COLO668 (cell line): ENCODE results near the gene SERPINE2.
A peak's percentile ranks its signal among the peaks of the same experiment; 100 is the strongest.
"Not testable (repeated sequence)": the region's sequence is repeated elsewhere in the genome, so short reads cannot be mapped to it uniquely, and the experiment has no call there.

Experiments
- DNase-seq: peaks from one replicate; lab custom pipeline; 2025; ENCODE audit not compliant: unreplicated experiment; lab: John Stamatoyannopoulos, UW

The SERPINE2 gene

GRCh38 chr2:224017957-224018356 lies 21.1 kb downstream of the SERPINE2 start:
- no peak for DNase-seq

DNA sequence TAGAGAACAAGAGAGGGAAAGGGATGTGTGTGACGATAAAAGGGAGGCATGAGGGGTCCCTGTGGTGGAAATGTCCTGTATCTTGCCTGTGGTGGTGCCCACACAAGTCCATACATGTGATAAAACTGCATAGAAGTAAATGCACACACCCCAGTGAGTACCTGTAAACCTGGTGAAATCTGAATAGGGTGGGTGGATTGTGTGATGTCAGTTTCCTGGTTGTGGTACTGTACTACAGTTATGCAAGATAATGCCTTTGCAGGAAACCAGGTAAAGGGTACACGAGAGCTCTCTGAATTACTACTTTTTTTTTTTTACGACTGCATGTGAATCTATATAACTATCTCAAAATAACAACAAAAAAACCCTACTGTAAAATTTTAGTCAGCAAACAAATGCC lies 22.1 kb downstream of the SERPINE2 start:
- DNase-seq: no peak

DNA sequence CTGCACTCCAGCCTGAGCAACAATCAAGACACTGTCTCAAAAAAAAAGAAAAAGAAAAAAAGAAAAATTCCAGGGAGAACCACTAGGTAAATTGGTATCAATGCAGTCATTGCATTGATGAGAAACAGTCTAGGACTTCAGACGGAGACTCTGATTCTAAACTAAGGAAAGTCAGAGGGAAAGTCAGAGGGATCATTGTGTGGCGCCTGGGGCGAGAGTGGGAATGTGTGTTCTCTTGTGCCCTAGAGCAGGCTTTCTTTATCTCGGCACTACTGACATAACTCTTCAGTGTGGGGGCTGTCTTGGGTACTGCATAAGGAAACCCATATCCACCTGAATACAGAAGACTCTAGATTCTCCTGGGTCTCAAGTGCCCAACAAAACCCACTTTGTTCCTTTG lies 24.8 kb downstream of the SERPINE2 start:
- no peak for DNase-seq

DNA sequence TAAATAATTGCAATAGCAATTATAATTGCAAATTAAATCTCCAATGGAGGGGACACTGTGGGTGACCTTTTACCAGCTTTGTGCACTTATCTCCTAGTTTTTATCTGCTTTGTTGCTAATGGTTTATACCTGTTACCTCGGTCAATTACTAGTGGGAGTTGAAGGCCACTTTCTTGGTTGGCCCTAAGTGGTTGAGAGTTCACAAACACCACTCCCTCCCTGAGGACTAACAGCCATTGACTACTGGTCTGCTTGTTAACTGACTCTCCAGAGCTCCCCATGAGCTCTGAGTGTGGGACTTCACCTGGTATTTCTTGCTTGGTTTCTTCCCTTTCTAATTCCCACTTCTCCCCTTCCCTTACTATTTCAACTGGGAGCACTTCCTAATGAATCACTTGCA lies 27.2 kb downstream of the SERPINE2 start:
- no peak for DNase-seq

DNA sequence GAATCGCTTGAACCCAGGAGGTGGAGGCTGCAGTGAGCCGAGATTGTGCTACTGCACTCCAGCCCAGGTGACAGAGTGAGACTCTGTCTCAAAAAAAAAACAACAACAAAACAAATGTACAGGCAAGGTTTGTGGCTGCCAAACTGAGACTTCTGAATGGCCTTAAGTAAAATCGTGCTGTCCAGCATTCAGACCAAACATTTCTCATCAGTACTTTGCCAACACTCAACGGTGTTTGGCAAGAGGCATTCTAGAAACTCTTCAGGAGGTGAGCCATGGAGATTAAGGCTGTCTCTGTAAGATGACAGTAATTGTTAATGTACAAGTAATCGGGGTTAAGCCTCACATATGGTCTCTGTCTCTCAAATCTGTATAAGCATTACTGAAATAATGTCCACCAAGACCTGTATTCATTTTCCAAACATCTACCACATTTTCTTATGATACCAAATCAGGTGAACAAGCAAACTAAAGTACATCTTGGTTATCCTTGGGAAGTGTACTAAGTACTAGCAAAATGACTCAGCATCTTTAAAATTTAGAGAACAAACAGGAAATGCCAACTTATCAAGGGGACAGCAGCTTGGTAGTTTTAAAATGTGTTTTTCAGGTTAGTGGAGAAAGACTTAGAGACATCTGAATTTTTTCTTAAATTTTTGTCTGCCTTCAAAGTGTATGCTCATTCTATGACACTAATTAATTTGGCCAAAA lies 29.3 kb downstream of the SERPINE2 start:
- no peak for DNase-seq

- DNase-seq: no peak
Observed at GRCh38 chr2:224008702-224009261, 30.3 kb downstream of the SERPINE2 start.

DNA sequence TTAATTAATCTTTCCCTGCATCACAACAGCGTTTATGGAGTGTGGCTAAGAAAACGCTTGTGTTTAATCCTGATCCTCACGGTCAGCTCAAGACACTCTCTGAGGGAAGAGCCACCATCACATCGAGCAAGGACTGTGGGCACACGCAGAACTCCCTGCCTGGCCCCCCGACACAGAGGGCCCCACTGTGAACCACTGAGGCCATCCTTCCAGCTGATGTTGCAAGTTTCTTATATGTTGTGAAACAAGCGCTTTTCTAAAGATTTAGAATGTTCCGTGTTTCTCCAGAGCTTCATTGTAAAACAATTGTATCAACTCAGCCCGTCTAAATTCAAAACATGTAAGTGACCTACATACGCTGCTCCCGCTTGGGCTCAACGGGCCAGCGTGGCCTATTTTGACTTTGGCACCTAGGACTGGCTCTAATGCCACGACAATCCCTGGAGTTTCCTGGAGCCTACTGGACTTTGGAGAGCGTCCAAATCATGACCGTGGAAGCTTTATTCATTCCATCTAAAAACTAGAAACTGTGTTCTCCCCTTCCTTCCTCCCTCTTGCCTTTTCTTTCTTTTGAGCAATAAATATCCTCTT lies 34.9 kb downstream of the SERPINE2 start:
- DNase-seq: no peak

DNA sequence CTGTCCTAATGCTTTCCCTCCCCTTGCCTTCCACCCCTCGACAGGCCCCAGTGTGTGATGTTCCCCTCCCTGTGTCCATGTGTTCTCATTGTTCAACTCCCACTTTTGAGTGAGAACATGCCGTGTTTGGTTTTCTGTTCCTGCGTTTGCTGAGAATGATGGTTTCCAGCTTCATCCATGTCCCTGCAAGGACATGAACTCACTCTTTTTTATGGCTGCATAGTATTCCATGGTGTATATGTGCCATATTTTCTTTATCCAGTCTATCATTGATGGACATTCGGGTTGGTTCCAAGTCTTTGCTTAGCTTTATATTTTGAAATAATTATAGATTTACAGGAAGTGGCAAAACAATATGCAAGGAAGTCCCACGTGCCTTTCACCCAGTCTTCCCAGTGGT lies 38.4 kb downstream of the SERPINE2 start:
- not testable (repeated sequence) for DNase-seq

DNA sequence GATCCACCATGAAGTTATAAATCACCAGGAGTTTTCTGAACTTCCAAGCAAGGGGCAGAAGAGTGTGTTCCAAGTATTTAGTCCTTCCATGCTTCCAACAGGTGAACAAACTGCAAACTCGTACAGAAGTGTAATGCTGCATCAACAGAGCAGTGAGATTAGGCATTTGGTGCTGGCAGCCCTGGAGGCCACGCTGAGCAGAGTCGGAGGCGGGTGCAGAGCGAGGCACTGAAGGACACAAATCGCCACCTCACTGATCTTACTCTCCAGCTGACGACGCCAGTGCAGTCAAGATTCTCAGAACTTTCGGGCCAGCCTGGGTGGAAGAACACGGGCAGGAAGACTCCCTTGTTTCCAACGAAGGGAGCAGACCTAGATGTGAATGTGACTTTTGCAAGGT lies 39.2 kb downstream of the SERPINE2 start:
- no peak for DNase-seq

DNA sequence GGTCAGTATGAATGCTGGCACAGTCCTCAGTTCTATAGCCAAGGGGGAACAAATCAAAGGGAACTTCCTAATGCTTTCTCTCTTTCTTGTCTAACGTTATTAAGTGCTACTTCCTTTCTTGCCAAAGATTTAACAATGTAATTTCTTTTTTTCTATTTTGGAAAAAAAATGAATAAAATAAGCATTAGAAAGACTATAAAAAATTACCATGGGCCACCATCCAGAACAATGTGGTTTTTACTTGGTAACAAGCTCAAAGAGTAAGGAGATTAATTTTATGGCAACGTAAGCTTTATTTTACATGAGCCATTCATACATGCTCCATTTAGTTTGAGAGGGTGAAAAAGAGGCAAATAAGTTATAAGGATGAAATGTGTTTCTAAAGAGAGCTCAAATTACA lies 40.1 kb downstream of the SERPINE2 start:
- no peak for DNase-seq

DNA sequence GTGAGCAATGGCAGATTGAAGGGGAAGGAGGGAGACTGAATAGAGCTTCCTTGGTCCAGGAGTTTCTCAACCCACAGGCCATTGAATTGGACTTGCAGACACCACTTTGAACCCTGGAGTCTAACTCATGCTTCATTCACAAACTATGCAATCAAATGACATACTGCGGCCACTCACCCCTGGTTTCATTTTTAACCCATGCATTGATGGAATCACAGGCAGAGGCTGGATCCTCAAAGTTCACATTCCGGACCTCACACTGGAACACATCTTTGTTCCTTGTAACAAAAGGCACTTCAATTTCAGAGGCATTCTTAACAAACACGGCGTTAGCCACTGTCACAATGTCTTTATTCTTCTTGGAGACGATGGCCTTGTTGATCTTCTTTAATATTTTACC lies 41.1 kb downstream of the SERPINE2 start:
- DNase-seq: no peak

GRCh38 chr2:223996391-223996790 lies 42.7 kb downstream of the SERPINE2 start:
- no peak for DNase-seq

- DNase-seq: no peak
Observed at GRCh38 chr2:223995569-223995968, 43.5 kb downstream of the SERPINE2 start.

GRCh38 chr2:223994562-223995162 lies 44.4 kb downstream of the SERPINE2 start:
- no peak for DNase-seq

DNA sequence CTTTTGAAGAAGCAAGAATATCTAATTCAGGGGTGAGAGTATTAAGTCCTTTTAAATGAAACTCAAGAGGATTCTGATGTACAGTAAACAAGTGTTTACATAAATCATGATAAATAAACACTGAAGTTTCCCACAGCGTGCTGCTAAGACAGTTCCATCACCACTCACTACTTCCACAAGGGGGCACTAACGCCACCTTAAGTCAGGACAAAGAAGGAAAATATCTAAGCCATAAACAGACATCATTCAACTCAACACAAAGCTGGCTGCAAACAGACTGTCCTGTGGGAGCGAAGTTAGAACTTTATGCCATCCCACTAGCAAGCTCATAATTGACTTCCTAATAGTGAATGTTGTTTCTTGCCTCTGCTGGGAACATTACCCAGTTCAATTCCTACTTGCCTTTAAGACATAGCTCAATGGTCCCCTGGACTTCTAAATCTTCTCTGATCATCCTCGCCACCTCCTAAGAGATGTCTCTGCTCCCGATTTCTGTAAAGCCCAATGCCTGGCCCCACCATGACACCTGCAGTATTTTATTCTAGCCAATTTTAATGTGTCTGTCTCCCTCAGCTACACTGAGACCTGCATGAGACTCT lies 45.4 kb downstream of the SERPINE2 start:
- DNase-seq: peak; percentile 57

GRCh38 chr2:223991611-223992010 lies 47.5 kb downstream of the SERPINE2 start:
- no peak for DNase-seq

DNA sequence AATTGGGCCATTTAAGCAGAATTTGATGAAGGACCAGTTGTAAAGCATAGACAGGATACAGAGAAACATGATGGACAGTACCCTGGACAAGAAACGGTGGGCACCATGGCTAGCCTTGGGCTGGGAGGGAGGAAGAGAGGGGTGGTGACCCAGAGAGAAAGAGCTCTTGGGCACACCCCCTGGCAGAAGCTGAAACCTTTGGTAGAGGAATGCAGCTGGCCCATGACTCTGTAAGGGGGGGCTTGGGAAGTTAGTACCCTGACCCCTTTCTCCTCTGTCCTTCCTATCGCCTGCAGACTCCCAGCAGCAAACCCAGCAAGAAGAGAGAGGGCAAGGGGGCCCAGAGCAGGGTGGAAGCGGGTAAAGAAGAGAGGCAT lies 49.2 kb downstream of the SERPINE2 start:
- DNase-seq: no peak

- peak; percentile 33 for DNase-seq
Observed at GRCh38 chr2:223989206-223989855, 49.8 kb downstream of the SERPINE2 start.

GRCh38 chr2:223981241-223981640 lies 57.8 kb downstream of the SERPINE2 start:
- DNase-seq: no peak

DNA sequence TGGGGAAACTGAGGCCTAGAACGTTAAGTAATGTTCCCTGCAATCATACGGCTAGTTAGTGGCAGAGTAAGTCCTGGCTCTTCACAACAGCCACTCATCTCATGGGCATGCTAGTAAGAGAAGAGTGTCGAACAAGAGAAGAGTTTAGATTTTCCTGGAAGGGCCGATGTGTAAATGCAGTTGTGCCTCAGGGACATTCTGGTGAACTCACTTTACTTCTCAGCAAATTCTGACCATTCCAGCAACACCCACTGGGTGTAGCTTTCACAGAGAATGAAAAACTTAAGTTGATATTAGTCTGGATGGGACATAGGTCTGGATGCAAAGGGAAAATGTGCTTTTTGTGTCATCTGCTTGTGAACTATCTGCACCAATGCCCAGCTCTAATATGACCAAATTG lies 58.3 kb downstream of the SERPINE2 start:
- DNase-seq: no peak

DNA sequence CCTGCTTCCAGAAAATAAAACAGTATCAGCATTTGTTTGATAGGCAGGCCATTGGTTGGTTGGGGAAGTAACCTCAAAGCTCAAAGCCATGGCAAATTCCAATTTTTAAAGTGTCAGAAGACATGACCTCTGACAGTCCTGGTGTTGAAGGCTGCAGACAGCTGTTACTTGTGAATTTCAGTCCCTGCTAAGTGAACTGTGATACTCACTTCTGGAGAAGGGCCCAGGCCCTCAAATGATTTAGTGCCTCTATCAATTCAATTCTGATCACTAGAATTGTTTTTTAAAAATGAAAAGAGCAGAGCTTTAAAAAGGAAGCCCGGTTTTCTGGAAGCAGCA lies 58.7 kb downstream of the SERPINE2 start:
- DNase-seq: no peak
